ENCODE results near the gene DR1. TPM values are rescaled to one million over a fixed set of nuclear protein-coding genes. Genes with fewer than 3 reads are reported as not detected.

DR1 gene
- 37.5 and 43.9 TPM in 2 replicates for total RNA-seq

DNA sequence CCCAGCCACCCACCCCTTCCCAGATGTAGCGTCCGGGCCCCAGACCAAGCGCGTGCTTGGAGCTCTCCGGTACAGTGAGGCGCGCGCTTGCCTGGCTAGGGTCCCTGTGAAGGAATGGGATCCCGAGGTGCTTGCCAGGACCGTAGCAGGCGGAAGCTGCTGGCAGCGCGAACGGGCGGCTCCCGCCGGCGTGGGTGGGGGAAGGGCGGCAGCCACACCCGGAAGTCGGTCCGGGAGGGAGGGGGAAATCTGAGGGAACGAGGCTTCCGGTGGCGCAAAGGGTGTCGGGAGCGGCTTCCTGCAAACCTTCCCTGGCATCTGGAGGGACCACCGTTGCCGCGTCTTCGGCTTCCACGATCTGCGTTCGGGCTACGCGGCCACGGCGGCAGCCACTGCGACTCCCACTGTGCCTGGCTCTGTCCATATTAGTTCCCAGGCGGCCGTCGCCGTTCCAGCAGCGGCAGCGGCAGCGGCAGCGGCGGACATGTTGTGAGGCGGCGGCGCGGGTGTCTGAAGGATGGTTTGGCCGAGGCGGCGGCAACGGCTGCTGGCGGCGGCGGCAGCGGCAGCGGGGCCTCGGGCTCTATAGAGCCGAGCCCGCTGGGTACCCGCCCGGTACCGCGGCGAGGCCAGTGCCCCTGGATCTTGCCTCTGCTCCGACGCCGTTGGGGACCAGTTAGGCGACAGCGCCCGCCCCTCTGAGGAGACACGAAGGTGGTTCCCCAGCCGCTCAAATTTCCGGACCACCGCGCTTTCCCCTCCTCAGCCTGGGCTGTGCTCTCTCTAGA lies at the start of gene DR1:
TSS of gene DR1 (plus strand) at position 275 of the 788 bp plus-strand sequence. CDS start 739 bp downstream, outside the sequence.

Other genes with a start within 250 kb of the DR1 start
- gene TMED5, start 165.5 kb upstream of the DR1 start, total RNA-seq = 68.6 and 101 TPM in 2 replicates
- 9.9 and 16.3 TPM in 2 replicates for gene CCDC18, start 165.2 kb upstream of the DR1 start, total RNA-seq
- 10.5 and 22.0 TPM in 2 replicates for gene FNBP1L, start 102.2 kb downstream of the DR1 start, total RNA-seq